Occipital lobe (tissue), 2 donors: ENCODE measurements around the gene DNAH6. TPM values are rescaled to one million over a fixed set of nuclear protein-coding genes. Genes with fewer than 3 reads are reported as not detected.
"Not testable (repeated sequence)": the region's sequence is repeated elsewhere in the genome, so short reads cannot be mapped to it uniquely, and the experiment has no call there.

Experiments used
- DNase-seq: peaks from one replicate; lab custom pipeline; 2025; lab: John Stamatoyannopoulos, UW
- total RNA-seq: library from RNA; depleted of rRNA; stranded (reverse); fragments of >200 nt; gene quantifications from one replicate; pipeline ENCODE4 v1.2.3, GENCODE V29; 2014

Gene DNAH6
- total RNA-seq, 1 donor from 2014 or later: 6.6 TPM

DNA sequence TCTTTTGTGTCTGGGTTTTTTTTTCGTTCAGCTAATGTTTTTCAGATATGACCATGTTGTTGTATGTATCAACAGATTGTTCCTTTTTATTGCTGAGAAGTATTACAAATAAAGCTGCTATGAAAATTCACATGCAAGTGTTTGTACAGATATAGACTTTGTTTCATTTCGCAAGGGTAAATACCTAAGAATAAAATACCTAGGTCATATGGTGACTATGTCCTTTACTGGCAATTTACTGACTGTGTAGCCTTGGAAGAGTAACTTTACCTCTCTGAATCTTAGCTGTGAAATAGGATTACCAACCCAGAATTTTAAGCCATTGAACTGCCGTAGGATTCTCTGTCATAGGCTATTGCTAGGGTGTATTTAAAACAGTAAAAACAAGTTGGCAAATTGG is 19.0 kb upstream of the DNAH6 start:
- no peak for DNase-seq

DNA sequence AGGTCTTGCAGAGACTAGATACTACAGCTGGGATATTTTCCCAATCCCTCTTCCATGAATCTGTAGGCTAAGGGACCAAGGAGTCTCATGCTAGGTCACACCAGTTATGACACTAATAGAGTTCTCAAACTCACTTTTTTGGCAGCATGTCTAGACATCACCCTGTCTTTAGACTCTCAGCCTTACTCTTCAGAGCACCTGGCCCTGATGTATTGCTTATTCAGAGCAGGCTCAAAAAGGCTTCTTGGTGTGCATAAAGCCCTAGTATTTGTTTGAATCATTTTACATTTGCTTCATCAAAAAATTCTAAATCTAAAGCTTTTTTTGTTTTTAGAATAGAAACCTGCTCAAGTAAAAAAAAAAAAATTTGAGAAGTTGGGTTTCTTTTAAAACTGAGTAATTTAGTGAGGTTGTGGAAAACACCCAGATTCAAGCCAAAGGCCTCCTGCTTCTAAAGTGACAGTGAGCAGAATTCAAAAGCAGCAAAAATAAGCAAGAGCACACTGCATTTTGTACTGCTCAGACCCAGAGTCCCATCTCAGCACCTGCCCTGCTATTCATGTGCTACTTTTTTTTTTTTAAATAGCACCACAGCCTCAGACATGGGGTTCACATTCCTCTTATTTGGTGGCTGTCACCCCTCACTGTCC is 18.0 kb upstream of the DNAH6 start:
- no peak for DNase-seq

DNA sequence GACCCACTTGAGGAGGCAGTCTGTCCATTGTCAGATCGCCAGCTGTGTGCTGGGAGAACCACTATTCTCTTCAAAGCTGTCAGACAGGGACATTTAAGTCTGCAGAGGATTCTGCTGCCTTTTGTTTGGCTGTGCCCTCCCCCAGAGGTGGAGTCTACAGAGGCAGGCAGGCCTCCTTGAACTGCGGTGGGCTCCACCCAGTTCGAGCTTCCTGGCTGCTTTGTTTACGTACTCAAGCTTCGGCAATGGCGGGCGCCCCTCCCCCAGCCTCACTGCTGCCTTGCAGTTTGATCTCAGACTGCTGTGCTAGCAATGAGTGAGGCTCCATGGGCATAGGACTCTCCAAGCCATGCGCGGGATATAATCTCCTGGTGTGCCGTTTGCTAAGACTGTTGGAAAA is 5.3 kb upstream of the DNAH6 start:
- not testable (repeated sequence) for DNase-seq

DNA sequence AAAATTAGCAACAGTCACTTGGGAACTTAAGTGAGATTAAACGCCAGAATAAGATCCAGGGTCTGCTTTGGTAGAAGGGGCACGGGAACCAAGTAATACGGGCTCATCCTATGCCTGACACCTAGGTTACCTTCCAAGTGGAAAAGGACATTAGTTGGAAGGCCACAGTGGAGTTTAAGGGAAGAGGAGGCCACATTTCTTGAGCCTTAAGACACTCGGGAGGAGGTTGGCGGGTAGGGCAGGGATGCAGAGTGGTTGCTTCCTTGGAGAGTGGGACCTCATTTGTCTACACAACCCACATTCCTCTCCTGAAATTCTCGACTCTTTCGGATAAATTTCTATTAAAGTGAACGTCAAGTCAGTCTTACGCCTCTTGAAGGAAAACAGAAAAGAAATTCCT is 510 bp upstream of the DNAH6 start:
- DNase-seq: no peak

DNA sequence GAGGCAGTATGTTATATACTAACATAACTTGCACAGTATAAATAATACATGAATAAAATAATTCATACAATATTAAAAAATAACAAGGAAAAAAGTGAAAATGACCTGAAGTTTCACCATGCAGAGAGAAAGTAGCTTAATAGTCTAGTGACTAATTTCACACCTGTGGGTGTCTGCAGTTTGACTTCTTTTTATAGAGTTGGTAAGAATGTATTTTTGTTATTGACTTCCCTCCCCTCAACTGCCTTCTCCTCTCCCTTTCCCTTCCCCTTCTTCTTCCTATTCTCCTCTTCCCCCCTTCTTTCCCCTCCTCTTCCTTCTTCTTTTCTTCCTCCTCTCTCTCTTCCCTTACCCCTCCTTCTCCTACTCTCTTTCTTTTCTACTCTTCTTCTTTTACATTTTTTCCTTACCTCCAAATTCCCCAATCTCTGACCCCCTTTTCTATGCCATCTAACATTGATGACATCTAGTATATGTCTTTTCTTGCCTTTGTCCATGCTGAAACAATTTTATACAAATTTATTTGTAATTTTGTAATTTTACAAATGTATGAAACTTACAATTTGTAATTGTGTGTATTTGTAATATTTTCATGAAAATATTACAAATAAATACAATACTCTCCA is 3.1 kb downstream of the DNAH6 start:
- no peak for DNase-seq

DNA sequence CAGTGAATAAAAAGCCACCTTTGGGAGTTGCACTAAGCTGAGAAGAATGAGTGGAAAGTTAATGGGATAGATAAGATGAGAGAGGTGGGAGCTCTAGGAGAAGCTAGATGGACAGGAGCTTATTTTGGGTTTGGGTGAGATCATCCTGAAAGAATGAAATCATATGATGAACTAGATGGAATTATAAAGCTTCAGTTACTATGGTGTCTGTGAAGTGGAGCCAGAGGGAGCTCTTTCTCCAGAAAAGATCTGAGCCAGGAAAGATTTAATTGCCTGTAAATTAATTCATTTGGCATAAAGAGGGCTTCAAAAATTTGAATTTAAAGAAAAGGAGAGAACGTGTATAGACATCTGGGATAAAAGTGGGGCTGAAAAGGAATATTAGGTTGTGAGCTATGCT is 10.3 kb downstream of the DNAH6 start:
- DNase-seq: no peak

DNA sequence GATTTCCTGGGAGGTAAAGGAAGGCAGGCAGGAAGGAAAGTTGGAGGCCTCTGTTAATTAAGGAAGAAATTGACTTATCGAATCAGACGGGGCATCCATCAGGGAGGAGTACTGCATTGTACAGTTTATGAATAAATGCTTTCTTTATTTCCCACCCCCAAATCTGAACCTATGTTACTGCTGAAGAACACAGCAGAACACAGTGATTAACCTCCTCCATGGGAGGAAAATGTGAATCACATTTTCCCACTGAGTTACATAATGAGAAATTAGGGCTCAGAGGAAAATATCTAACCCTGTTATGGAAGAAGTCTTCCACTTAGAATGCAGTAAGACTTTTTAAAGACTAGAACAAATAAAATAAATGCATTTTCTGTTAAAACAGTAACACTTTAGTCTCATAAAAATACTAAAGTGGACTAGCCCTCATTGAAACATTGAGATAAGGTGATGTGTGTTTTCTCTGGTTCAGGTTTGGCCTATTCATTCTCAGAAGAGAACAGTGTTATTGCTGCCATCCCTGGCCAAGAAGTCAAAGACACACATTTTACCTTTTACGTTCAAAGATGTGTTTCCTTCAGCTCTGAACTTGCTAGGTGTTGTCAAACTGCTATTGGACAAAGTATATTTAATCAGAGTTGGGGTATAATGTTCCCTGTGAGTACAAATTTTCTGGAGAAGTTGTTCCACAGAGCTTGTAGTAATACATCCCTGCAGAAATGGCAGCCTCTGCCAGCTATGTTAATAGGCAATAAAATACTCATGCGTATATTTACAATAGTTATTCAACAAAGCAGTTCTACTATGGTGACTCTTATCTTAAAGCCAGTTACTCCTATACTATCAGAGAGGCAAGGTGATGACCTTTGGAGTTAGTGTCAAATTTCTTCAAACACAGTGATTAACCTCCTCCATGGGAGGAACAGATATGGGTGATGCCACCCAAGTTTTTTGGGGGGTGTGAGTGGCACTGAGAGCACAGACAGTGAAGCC is 11.1 kb downstream of the DNAH6 start:
- no peak for DNase-seq

DNA sequence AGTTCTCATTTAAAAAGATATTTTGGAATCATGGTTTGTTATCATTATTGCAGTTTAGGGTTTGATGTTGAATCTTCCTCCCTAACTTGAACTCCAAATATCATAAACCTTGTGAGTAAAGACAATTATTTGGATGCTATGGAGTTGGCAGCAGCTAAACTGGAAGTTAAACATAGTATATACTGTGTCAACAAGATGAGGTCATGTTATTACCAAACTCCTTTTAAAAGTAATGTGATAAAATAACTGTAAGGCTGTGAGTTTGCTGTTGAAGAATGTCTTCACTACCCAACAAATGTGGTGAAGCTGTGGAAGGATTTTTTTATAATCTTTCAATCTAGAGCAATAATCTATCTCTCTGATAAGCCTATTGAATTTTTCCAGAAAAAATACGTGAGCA is 16.0 kb downstream of the DNAH6 start:
- DNase-seq: no peak

DNA sequence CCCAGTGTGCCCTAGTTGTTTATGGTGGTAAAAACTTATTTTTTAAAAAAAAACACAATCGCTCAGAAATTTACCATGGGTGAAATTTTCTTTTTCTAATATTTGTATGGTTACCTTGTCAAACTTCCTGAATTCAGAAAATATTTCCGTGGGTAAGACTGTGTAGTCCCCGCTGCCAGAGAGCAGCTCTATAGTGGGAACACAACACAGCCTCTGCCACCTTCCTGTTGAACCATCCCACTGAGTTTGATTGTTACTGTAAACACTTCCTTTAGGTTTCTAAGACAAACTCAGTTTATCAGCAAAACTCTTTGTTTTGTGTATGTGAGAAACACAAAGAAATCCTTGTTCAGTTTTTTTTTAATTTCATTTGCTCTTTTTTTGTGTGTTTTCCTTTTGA is 17.9 kb downstream of the DNAH6 start:
- no peak for DNase-seq

DNA sequence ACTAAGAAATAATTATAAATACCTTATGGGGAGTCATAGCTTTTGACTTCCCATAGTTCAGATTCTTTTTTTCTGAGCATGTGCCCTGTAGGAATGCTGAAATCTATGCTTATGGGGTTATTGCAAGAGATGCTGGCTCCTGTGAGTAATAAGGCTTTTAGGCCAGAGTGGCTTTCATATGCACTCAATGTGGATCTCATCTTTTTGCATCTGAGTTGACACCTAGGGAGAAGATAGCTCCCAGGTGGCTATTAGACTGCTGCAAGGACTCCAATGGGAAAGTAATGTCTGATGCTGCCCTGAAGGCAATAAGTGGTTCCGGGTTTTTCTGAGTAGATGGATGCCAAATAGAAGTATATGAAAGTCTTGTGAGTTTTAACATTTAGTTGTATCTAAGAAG is 21.0 kb downstream of the DNAH6 start:
- no peak for DNase-seq

DNA sequence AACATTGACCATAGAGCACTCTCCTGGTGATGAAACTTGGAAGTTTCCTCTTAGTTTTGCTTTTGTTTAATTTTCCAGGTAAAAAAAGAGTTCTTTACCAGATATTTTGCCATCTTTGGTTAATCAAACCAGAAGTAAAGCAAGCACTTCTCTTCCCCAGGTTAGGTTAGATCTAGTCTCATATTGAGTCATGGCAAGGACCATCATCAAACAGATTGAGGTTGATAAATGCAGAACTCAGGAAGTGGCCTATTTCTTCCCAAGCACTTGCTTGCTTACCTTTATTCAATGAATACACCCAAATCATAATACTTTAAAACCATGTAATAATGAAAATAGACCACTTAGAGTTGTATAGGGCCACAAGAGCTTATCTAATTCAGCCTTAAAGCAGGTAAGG is 23.4 kb downstream of the DNAH6 start:
- no peak for DNase-seq

DNA sequence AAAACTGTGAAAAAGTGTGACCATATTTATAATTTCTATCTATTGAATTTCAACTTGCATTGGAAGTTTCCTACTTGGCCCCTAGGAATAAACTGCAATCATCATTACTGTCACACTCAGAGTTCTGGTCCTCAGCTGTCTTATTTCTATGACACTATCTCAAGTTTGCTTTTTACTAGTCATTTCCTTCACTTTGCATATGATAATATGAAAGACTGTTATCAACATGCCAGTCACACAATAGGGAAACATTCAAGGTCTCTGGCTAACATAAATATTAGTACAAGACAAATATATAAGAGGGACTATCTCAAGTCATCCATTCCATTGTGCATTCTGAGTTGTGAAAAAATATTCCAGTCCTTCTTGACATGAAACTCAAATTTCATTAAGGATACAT is 28.7 kb downstream of the DNAH6 start:
- no peak for DNase-seq

DNA sequence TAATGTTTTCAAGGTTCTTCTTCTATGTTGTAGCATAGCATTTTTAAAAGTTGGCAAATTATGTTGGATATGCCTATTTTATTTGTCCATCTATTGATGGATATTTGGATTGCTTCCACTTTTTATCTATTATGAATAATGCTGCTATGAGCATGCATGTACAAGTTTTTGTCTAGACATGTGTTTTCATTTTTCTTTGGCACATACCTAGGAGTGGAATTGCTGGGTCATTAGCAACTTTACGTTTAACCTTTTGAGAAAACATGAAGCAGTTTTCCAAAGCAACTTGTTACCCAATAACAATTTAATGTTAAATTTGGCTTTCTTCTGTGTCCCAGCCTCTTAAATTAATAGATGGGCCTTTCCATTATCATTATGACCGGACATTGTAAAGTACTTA is 30.3 kb downstream of the DNAH6 start:
- no peak for DNase-seq

DNA sequence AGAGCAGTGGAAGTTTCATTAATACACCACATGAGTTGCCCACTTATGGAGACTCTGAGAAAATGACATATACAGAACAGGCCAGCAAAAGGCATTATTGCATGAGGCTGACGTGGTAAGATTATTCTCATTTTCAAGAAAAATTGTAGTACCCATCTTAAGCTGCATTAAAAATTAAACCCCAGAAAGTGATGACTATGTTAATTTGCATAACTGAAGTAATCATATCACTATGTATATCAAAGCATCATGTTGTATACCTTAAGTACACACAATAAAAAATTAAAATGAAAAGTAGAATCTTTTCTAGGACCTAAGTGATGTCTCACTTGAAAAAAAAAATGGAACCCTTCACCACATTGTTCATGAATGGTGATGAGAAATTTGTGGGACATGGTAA is 32.0 kb downstream of the DNAH6 start:
- no peak for DNase-seq

DNA sequence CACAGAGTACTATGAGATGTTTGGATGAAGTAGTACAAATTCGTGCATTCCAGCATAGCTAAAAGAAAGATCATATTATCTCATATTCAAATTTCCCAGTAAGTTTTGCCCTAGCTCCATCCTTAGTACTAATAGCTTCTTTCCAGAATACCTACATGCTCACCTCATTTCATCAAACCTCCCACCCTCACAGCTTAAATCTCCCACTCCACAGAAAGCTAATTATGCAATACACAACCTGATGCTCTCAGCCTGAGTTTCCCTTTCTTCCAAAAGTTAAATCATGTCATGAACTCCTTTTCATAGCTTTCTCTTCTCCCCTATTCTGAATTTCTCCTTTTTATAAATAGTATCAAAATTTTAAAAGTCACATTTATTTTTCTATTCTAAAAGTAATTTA is 34.6 kb downstream of the DNAH6 start:
- no peak for DNase-seq

DNA sequence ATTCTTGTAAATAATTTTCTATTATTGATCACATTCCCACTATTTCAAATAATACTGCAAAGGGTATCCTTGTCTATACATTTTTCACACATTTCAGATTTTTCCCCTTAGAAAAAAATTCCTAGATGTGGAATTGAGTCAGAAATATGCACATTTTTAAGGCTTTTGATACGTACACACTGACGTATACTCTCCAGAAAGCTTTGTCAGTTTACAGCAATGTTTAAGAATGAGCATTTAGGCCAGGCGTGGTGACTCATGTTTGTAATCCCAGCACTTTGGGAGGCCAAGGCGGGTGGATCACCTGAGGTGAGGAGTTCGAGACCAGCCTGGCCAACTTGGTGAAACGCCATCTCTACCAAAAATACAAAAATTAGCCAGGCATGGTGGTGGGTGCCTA is 35.2 kb downstream of the DNAH6 start:
- not testable (repeated sequence) for DNase-seq

DNA sequence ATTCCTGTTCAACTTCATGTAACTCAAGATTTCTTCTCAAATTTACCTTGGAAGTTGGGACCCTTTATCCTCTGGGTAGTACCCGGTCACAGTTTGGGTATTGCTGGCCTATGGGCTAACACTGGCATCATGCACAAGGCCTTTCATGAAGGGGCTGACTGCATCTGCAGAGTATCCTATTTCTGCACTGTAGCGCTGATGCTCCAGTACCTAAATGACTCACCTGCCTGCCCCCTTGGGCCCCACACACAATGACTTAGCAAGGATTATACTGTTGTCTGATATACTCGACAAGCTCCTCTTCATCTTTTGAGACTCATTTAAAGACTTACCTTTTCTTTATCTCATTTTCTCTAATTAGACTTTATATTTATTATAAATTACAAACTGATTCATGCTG is 39.9 kb downstream of the DNAH6 start:
- no peak for DNase-seq

DNA sequence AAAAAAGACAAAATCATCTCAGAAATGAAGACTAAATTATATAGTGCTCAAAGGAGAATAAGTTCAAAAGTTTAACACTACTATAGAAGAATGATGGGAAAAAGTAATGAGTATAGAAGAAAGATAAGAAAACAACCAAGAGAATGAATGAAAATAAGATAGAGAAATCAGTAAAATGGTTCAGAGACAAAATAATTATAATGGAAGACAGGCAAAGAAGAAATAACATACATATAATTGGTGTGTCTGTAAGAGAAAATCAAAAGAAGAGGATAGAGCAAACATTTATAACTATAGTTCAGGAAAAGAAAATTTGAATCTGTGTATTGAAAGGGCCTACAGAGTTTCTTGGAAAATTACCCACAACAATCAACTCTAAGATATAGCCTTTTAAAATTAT is 43.5 kb downstream of the DNAH6 start:
- no peak for DNase-seq

DNA sequence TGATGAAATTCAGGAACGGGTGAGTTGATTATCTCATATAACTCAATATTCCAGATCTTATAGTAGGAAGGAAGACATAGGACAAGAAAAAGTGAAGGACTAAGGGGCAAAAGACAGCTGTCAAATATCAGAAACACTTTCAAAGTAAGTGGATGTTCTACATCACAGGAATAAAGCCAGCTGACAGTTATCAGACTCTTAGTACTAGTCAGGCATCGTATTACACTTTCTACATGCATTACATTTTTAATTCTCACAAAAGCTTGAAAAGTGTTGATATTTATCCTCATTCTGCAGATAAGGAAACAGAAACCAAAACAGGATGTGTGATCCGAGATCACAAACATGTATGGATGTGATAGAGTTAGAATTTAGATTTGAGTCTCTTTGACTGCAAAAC is 63.4 kb downstream of the DNAH6 start:
- DNase-seq: no peak

DNA sequence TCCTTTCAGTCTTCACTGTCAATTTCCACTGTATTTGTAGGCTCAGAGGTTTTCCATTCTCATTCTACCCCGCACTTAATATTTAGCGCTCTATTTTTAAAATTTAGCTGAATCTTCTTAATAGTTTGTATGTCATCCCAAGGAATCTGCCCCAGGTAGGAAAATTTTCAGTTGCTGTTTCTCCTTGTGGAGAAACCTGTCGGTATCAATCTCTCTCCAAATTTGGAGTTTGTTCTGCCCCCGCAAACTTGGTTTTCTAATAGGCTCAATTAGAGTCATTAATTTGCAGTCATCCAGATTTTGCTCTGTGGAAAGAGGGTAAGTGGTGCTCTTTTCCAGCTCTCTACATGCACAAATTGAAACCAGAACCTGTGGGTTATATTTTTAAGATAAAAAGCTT is 87.6 kb downstream of the DNAH6 start:
- no peak for DNase-seq

DNA sequence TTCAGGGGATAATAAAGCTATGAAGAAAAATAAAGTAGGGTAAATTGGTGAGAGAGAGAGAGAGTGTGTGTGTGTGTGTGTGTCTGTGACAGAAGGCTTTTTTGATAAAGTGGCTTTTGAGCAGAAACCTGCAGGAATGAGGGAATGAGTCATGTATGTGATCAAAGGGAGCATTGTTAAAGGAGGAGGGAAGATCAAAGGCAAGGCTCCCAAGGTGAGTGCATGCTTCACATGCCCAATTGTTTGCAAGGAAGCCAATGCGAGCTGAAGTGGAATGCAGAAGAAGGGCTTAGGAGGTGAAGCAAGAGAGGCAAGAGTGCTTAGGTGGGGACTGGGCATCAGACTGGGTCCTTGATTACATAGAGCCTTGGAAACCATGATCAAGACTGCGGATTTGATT is 96.8 kb downstream of the DNAH6 start:
- DNase-seq: no peak

DNA sequence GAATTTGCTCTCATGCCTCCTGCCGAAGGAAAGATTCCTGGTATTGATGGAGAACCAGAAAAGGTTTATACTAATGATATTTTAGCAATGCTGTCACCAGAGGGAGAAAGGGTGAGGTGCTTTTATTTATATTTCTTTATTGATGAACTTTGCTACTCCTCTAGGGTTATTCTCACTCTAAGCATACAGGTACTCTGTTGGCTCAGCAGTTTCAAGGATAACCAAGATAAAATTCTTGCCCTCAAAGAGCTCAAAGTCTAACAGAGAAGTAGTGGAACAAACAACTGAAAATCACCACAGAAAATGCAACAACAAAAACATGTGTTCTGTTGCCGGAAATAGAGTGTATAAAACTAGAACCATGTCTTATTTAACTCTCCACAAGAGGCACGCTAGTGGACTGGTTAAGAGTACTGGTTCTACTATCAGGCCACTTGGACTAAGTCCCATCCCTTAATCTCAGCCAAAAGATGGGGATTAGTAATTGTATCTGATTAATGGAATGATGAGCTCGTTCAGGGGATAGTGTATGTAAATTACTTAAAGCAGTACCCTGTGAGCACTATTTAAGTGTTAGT is 103.6 kb downstream of the DNAH6 start:
- DNase-seq: no peak
